B cell (primary cell): ENCODE data around the gene SHC3. TPM values are rescaled to one million over a fixed set of nuclear protein-coding genes. Genes with fewer than 3 reads are reported as not detected.

ENCODE experiments used
- ATAC-seq: fragments of 200-7000 bp; cut with Tn5 transposase; one replicate; pipeline ENCODE4 v1.10.0; 2021; ENCODE audit warnings: low read depth, mild to moderate bottlenecking, moderate number of reproducible peaks, moderate library complexity
- CTCF ChIA-PET: fragments of 350-600 bp; sonication (Branson Sonifier 250); formaldehyde crosslinking; loops from one replicate; lab custom pipeline; 2021; ENCODE audit warnings: antibody characterized with exemption, inconsistent platforms; lab: Charles Lee
- POLR2A ChIA-PET: fragments of 350-600 bp; sonication (Branson Sonifier 250); formaldehyde crosslinking; loops from one replicate; lab custom pipeline; 2021; ENCODE audit warnings: antibody characterized with exemption; lab: Charles Lee
- DNase-seq: peaks from one replicate; pipeline ENCODE4 v3.0.0; 2013
- H2AFZ ChIP-seq: 2 replicates; pipeline ENCODE4 v1.6.1; 2012; ENCODE audit warnings: mild to moderate bottlenecking, low read depth, low read length; ENCODE audit not compliant: insufficient read depth, poor library complexity, severe bottlenecking
- H3K27ac ChIP-seq, 2 donors: 1 replicate in 1 of 2; 2 replicates in 1 of 2; pipeline ENCODE4 v1.5.1; 2012 to 2013; ENCODE audit warnings: low read length in 2 of 2, mild to moderate bottlenecking in 2 of 2, moderate library complexity in 1 of 2
- H3K27me3 ChIP-seq, 4 experiments: fragments of 200-600 bp in 1 of 4; sonication (generic) in 1 of 4; replicated peaks in 1 of 4; 1 replicate in 2 of 4; 2 replicates in 2 of 4; pipeline versions ENCODE4 v1.6.1 to v1.7.0; 2013 to 2016; ENCODE audit warnings: low read length in 3 of 4, mild to moderate bottlenecking in 2 of 4, mixed read lengths in 1 of 4, moderate library complexity in 1 of 4; ENCODE audit not compliant: insufficient read depth in 4 of 4, control insufficient read depth in 3 of 4; ENCODE audit errors: control extremely low read depth in 1 of 4
- H3K36me3 ChIP-seq, 2 experiments: replicated peaks in 1 of 2; 1 replicate in 1 of 2; 2 replicates in 1 of 2; pipeline versions ENCODE4 v1.6.1 to v1.7.1; 2013; ENCODE audit warnings: low read length in 1 of 2; ENCODE audit not compliant: insufficient read depth in 2 of 2, control insufficient read depth in 1 of 2; ENCODE audit errors: control extremely low read depth in 1 of 2, extremely low read depth in 1 of 2
- H3K4me1 ChIP-seq, 2 donors: fragments of 200-600 bp in 1 of 2; sonication (generic) in 1 of 2; 1 replicate in 1 of 2; 2 replicates in 1 of 2; pipeline versions ENCODE4 v1.5.1 to v1.6.1; 2013 to 2017; ENCODE audit warnings: low read length in 2 of 2; ENCODE audit not compliant: control insufficient read depth in 2 of 2, insufficient read depth in 2 of 2
- H3K4me2 ChIP-seq: replicated peaks from 2 replicates; pipeline ENCODE3; 2012; ENCODE audit warnings: mild to moderate bottlenecking, low read depth, low read length; ENCODE audit not compliant: poor library complexity, severe bottlenecking
- H3K4me3 ChIP-seq, 5 experiments: fragments of 200-600 bp in 1 of 5; sonication (generic) in 1 of 5; 1 replicate in 3 of 5; 2 replicates in 2 of 5; pipeline versions ENCODE4 v1.5.1 to v1.7.0; 2011 to 2016; ENCODE audit warnings: low read length in 4 of 5, mild to moderate bottlenecking in 4 of 5, low read depth in 2 of 5, control low read depth in 1 of 5, moderate library complexity in 1 of 5; ENCODE audit not compliant: insufficient read depth in 1 of 5; ENCODE audit errors: control extremely low read depth in 1 of 5, extremely low read depth in 1 of 5
- H3K79me2 ChIP-seq: fragments of 200-600 bp; sonication (generic); one replicate; pipeline ENCODE4 v1.6.0; 2016; ENCODE audit warnings: low read length; ENCODE audit not compliant: control insufficient read depth, insufficient read depth
- H3K9ac ChIP-seq: fragments of 200-600 bp; sonication (generic); 2 replicates; pipeline ENCODE4 v1.6.1; 2017; ENCODE audit warnings: mild to moderate bottlenecking, low read length, moderate library complexity
- H3K9me3 ChIP-seq, 3 donors: one replicate each; pipeline versions ENCODE4 v1.6.1 to v1.7.1; 2013; ENCODE audit warnings: low read length in 2 of 3; ENCODE audit not compliant: control insufficient read depth in 2 of 3, insufficient read depth in 1 of 3; ENCODE audit errors: control extremely low read depth in 1 of 3
- H4K20me1 ChIP-seq: 2 replicates; pipeline ENCODE4 v1.6.0; 2012; ENCODE audit warnings: mild to moderate bottlenecking, low read length; ENCODE audit not compliant: insufficient read depth, control insufficient read depth, poor library complexity, severe bottlenecking
- H3K27ac Mint-ChIP-seq: one replicate; pipeline ENCODE4 v1.8.0; 2021; ENCODE audit warnings: mixed read lengths
- H3K27me3 Mint-ChIP-seq: one replicate; pipeline ENCODE4 v1.8.0; 2021; ENCODE audit warnings: mixed read lengths
- H3K4me1 Mint-ChIP-seq: one replicate; pipeline ENCODE4 v1.8.0; 2021; ENCODE audit warnings: mixed read lengths
- H3K4me3 Mint-ChIP-seq: one replicate; pipeline ENCODE4 v1.8.0; 2021; ENCODE audit warnings: mixed read lengths
- H3K9me3 Mint-ChIP-seq: one replicate; pipeline ENCODE4 v1.8.0; 2022; ENCODE audit warnings: mixed read lengths; ENCODE audit not compliant: insufficient read depth
- EZH2 ChIP-seq: IDR thresholded peaks from 2 replicates; pipeline ENCODE4 v1.6.1; 2012; ENCODE audit warnings: borderline replicate concordance, low read depth, mild to moderate bottlenecking, moderate library complexity, low read length; ENCODE audit not compliant: insufficient read depth, poor library complexity, severe bottlenecking
- WGBS: methylation state at CpG from one replicate; pipeline ENCODE4 v1.1.5; 2013; ENCODE audit warnings: missing lambda C conversion rate; ENCODE audit not compliant: insufficient coverage; 5-methylcytosine and 5-hydroxymethylcytosine counted together
- intact Hi-C: fragments of 100-400 bp; cut with micrococcal nuclease; formaldehyde crosslinking; loops from one replicate; pipeline ENCODE4 v1.10.0; 2022
- polyA plus RNA-seq: library from polyadenylated mRNA; depleted of rRNA; stranded (reverse); fragments of >200 nt; gene quantifications from 2 replicates; pipeline ENCODE4 v1.2.3, GENCODE V29; 2012
- total RNA-seq, 2 donors: library from RNA; stranded (reverse); fragments of 120-200 nt in 1 of 2; gene quantifications; 1 replicate in 1 of 2; 2 replicates in 1 of 2; pipeline versions ENCODE4 v1.2.3 to v1.2.4, GENCODE V29; 2013 to 2022
- TF ChIP-seq, protein P1 (sequence below): fragments of 200-600 bp; IDR thresholded peaks from one replicate; pipeline ENCODE4 v1.8.0; 2022; ENCODE audit warnings: antibody characterized with exemption, mild to moderate bottlenecking

Gene SHC3
- total and polyA plus RNA-seq, 2 donors (not counting 1 experiment from before 2014, with no cell fraction given), result 0.03 TPM; not detected in 1

- Histone ChIP-seq H3K9ac (no peak overlapping the region), H3K4me1 (no peaks in the 10 kb centered on the region), H3K36me3 (no peaks in the 10 kb centered on the region), H3K27ac (no peak overlapping the region), H2AFZ (no peak overlapping the region), H3K9me3 (no peaks in the 10 kb centered on the region), H3K79me2 (no peaks in the 10 kb centered on the region), H4K20me1 (no peaks in the 10 kb centered on the region), H3K27me3 (peaks cover 0 to 4% (median under 1%) of the 10 kb centered on the region in 4 experiments), H3K4me3 (no peak overlapping the region), H3K4me2 (no peak overlapping the region)
- H3K27me3 Mint-ChIP-seq, result peaks cover 19% of the 10 kb centered on the region
- no peak for TF ChIP-seq EZH2
- TF ChIP-seq, protein P1, sequence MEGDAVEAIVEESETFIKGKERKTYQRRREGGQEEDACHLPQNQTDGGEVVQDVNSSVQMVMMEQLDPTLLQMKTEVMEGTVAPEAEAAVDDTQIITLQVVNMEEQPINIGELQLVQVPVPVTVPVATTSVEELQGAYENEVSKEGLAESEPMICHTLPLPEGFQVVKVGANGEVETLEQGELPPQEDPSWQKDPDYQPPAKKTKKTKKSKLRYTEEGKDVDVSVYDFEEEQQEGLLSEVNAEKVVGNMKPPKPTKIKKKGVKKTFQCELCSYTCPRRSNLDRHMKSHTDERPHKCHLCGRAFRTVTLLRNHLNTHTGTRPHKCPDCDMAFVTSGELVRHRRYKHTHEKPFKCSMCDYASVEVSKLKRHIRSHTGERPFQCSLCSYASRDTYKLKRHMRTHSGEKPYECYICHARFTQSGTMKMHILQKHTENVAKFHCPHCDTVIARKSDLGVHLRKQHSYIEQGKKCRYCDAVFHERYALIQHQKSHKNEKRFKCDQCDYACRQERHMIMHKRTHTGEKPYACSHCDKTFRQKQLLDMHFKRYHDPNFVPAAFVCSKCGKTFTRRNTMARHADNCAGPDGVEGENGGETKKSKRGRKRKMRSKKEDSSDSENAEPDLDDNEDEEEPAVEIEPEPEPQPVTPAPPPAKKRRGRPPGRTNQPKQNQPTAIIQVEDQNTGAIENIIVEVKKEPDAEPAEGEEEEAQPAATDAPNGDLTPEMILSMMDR, result no peak
- ChIA-PET POLR2A (no interaction called here), CTCF (no interaction called here)
- intact Hi-C loops, result no loop called here
- no peak overlapping the region for H3K4me3 Mint-ChIP-seq
- no peaks in the 10 kb centered on the region for H3K4me1 Mint-ChIP-seq
- ATAC-seq, result no peak
- no peak for DNase-seq
- H3K9me3 Mint-ChIP-seq, result no peaks in the 10 kb centered on the region
- WGBS, result no CpG with 5 or more reads among the region's 3 CpGs
- no peak overlapping the region for H3K27ac Mint-ChIP-seq
These were observed 71.2 kb downstream of the SHC3 start for GRCh38 chr9:89107406-89107805.

GRCh38 chr9:89106224-89106851, 72.3 kb downstream of the SHC3 start:
- Histone ChIP-seq H3K4me3 (no peak overlapping the region), H3K27me3 (peaks cover 0 to 4% (median under 1%) of the 10 kb centered on the region in 4 experiments), H3K36me3 (no peaks in the 10 kb centered on the region), H3K4me1 (no peaks in the 10 kb centered on the region), H4K20me1 (no peaks in the 10 kb centered on the region), H3K9ac (no peak overlapping the region), H3K4me2 (no peak overlapping the region), H3K9me3 (no peaks in the 10 kb centered on the region), H3K27ac (no peak overlapping the region), H3K79me2 (no peaks in the 10 kb centered on the region), H2AFZ (no peak overlapping the region)
- Mint-ChIP-seq H3K27me3 (peaks cover 16% of the 10 kb centered on the region), H3K4me3 (no peak overlapping the region), H3K9me3 (no peaks in the 10 kb centered on the region), H3K4me1 (no peaks in the 10 kb centered on the region), H3K27ac (no peak overlapping the region)
- intact Hi-C loops, result no loop called here
- CTCF ChIA-PET, result no interaction called here
- WGBS, result 96% methylated on average over 9 of the region's 10 CpGs
- DNase-seq (no peak), ATAC-seq (no peak)
- POLR2A ChIA-PET, result no interaction called here
- TF ChIP-seq, protein P1, result no peak
- TF ChIP-seq EZH2, result no peak
